GM21717 (cell line): ENCODE data around the gene ASCC3.

ENCODE experiments used
- ATAC-seq: cut with Tn5 transposase; IDR thresholded peaks from one replicate; pipeline ENCODE4 v1.9.1; 2021; ENCODE audit warnings: mild to moderate bottlenecking, moderate library complexity; ENCODE audit not compliant: unreplicated experiment

ASCC3 gene, protein sequence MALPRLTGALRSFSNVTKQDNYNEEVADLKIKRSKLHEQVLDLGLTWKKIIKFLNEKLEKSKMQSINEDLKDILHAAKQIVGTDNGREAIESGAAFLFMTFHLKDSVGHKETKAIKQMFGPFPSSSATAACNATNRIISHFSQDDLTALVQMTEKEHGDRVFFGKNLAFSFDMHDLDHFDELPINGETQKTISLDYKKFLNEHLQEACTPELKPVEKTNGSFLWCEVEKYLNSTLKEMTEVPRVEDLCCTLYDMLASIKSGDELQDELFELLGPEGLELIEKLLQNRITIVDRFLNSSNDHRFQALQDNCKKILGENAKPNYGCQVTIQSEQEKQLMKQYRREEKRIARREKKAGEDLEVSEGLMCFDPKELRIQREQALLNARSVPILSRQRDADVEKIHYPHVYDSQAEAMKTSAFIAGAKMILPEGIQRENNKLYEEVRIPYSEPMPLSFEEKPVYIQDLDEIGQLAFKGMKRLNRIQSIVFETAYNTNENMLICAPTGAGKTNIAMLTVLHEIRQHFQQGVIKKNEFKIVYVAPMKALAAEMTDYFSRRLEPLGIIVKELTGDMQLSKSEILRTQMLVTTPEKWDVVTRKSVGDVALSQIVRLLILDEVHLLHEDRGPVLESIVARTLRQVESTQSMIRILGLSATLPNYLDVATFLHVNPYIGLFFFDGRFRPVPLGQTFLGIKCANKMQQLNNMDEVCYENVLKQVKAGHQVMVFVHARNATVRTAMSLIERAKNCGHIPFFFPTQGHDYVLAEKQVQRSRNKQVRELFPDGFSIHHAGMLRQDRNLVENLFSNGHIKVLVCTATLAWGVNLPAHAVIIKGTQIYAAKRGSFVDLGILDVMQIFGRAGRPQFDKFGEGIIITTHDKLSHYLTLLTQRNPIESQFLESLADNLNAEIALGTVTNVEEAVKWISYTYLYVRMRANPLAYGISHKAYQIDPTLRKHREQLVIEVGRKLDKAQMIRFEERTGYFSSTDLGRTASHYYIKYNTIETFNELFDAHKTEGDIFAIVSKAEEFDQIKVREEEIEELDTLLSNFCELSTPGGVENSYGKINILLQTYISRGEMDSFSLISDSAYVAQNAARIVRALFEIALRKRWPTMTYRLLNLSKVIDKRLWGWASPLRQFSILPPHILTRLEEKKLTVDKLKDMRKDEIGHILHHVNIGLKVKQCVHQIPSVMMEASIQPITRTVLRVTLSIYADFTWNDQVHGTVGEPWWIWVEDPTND (N-terminal part only)

DNA sequence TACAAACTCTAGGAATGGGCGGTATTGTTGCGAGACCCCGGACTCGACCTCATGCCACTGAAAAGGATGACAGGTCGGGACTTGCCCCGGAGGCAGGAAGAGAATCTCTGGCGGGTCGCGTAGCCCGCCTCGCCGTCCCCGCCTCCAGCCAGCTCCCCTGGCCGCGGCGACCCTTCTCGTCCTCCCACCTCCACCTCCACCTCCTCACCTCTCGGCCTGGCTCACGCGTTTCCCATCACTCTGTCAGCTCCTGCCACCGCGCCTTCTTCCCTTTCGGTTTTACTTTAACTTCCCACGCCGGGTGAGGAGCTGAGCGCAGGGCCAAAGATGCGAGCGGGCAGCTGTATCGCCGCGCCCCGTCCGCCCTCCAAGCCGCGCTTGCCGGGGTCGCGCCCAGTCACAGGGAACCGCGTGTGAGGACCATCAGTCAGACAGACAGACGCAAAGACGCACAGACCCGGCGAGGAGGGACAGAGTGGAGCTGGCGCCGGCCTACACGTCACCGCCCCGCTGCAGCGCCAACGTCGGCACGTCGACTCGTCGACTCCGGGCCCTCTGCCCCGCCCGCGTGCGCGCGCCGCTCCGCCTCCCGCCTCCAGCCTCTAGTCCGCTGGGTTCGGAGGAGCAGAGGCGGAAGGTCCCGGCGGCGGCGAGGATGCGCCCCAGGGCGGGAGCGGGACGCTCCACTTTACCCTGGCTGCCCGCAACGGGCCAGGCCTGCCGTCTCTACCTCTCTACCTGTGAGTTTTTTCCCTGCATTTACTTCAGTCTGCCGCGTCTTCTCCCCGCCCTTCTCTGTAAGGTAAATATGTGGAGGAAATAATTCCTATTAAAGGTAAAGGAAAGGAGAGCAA, at the start of gene ASCC3:
Gene ASCC3 (minus strand): TSS at position 477 of the 854 bp plus-strand sequence. CDS start 13,332 bp downstream, outside the sequence.
- peak; percentile 98 for ATAC-seq

DNA sequence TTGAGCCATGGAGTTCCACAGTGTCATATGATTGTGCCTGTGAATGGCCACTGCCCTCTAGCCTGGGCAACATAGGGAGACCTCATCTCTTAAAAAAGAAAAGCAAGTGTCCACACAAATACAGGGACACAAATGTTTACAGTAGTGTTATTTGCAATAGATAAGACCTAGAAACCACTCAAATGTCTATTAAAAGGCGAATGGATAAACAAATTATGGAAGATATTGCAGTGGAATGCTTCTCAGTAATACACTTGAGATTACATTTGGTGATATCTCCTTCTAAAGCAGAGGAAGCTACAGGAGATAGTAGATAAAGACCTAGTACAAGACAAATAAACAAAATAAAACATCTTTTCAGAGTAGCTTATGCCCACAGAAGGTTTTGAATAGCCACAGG, 44.6 kb upstream of the ASCC3 start:
- ATAC-seq = no peak

DNA sequence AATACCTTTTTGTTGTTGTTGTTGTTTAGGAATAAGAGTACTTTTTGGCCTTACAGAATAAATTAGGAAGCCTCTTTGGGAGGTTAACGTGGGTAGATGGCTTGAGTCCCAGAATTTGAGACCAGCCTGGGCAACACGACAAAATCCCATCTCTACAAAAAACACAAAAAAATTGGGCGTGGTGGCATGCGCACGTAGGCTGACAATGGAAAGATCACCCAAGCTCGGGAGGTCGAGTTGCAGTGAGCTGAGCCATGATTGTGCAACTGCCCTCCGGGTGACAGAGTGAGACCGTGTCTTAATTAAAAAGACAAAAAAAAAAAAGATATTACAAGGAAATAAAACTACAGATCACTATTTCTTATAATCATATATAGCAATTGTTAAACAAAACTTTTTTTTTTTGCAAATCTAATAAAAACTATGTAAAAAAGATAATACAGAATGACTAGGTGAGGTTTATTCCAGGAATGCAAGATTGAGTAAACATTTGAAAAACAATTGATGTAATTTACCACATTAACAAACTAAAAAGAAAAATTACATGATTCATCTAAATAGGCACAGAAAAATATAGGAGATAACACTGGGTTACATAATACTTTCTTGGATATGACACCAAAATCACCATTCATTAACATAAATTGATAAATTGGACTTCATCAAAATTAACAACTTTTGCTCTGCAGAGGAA, 43.6 kb upstream of the ASCC3 start:
- no peak for ATAC-seq

DNA sequence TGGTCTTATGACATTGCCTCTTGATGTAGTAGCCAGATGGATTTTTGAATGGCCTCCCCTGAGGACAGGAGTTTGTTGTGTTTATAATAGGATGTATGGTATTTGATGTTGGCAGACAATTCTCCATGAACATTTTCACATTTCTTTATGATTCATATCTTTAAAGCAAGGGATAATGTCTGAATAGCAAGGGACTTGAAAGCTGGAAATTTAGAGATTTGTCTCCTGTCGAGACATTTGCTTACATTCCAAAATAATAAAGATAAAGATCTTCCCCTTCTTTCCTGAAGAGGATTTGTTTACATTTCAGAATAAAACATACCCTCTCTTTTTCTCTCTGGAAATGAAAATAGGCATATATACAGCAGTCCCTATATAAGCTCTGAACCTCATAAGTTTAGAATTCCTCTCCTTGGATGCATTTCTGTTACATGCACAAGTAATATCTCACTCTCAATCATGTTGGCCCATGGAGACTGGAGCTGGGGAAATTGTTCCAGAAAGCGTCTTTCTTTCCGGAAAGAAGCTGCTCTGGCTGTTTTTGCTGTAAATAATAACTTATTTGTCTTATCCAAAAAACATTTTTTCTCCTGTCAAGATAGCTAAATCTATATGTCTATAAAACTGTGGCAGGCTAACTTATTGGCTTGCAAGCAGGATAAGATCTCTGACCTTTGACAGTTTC, 42.5 kb upstream of the ASCC3 start:
- ATAC-seq = no peak

GRCh38 chr6:100920028-100920605, 39.0 kb upstream of the ASCC3 start:
- ATAC-seq = no peak

DNA sequence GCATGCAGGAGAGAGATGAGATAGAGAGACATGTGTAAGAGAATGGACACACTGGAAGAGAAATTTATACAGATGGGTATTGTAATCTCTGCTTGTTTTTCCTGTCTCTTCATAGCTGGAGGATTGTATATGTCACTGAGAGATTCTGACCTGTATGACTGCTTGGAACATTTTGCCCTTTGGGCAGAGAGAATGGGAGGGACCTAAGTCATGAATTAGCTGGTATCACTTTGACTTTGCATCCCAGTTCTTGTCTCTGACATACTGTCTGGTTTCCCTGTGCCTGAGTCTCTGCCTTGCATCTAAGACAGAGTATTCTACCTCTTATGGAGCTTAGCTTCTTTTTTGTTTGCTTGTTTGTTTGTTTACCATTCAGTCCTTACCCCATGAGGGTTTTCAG, 37.0 kb upstream of the ASCC3 start:
- ATAC-seq = no peak

DNA sequence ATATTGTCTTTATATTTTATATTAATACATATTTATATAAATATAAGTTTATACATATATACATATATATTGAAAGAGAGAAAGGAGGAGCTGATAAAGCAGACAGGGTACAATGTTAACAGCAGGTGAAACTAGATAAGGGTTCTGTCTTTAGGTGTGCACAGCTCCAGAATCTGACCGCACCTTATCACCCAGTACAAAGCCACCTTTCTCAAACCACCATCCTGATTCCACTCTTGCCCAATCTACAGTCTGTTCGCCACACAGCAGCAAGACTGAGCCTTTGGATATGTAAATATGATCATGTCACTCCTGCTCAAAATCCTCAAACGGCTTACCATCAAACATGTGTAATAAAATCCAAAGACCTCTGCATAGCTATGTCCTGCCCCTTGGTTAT, 34.7 kb upstream of the ASCC3 start:
- no peak for ATAC-seq

DNA sequence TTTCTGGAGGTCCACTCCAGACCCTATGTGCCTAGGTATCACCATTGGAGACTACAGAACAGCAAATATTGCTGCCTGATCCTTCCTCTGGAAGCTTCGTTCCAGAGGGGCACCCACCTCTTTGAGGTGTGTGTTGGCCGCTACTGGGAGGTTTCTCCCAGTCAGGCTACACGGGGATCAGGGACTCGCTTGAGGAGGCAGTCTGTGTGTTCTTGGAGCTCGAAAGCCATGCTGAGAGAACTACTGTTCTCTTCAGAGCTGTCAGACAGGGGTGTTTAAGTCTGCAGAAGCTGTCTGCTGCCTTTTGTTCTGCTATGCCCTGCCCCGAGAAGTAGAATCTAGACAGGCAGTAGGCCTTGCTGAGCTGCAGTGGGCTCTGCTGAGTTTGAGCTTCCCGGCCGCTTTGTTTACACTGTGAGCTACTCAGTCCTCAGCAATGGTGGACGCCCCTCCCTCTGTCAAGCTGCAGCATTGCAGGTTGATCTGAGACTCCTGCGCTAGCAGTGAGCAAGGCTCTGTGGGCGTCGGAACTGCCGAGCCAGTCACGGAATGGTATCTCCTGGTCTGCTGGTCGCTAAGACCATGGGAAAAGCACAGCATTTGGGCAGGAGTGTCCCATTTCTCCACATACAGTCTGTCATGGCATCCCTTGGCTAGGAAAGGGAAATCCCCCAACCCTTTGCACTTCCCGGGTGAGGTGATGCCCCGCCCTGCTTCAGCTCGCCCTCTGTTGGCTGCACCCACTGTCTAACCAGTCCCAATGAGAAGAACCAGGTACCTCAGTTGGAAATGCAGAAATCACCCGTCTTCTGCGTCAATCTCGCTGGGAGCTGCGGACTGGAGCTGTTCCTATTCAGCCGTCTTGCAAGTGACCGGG, 32.5 kb upstream of the ASCC3 start:
- ATAC-seq = no peak

GRCh38 chr6:100906325-100906724, 25.2 kb upstream of the ASCC3 start:
- no peak for ATAC-seq

GRCh38 chr6:100905067-100905466, 23.9 kb upstream of the ASCC3 start:
- no peak for ATAC-seq

GRCh38 chr6:100904316-100904715, 23.2 kb upstream of the ASCC3 start:
- ATAC-seq = no peak

DNA sequence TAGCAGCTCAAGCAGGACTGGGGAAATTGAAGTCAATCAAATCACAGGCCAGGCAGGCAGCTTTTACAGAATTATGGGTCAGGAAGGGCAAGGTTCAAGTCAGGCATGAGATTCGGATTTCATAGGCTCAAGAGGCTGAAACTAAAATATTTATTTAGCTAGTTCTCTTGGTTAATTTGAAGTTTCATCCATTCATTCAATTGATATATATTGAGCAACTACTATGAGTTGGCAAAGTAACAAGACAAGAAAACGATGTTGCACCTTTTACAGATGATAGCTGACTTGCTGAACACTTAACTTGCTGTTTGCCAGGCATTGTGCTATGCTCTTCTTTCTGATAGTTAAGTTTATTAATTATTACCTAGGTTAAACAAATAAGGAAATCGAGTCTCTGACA, 20.5 kb upstream of the ASCC3 start:
- ATAC-seq = no peak

DNA sequence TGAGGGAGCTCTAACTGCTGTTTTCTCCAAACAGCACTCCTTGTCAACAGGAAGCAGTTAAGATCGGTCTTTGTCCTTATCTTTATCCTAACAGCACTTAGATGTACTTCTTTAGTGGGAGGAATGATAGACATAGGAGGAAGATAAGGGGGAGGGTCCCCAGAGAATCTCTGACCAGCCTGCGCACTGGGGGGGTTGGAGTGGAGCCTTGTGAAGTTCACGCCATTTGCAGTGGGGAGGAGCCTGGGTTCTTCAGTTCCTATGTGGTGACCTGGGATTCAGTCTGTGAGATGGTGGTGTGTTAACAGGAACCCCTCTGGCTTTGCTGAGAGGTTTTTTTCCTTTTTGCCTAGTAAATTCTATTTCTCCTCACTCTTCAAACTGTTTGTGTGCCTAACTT, 18.1 kb upstream of the ASCC3 start:
- ATAC-seq = no peak

- ATAC-seq = no peak
Observed at GRCh38 chr6:100897671-100898070, 16.5 kb upstream of the ASCC3 start.

DNA sequence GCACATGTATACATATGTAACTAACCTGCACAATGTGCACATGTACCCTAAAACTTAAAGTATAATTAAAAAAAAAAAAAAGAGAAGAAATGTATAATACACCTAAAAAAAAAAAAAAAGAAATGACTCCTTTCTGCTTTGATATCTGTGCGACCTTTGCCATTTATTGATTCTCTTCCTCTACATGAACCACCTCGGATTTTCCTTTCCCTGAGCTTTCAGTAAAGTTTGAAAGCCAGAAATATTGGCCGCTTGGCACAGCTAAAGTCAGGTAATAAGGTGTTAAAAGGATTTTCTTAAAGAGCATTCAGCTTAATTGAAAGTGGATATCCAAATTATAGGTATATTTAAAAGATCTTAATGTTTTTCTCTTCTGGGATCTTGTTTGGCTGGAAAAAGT, 12.6 kb upstream of the ASCC3 start:
- no peak for ATAC-seq

DNA sequence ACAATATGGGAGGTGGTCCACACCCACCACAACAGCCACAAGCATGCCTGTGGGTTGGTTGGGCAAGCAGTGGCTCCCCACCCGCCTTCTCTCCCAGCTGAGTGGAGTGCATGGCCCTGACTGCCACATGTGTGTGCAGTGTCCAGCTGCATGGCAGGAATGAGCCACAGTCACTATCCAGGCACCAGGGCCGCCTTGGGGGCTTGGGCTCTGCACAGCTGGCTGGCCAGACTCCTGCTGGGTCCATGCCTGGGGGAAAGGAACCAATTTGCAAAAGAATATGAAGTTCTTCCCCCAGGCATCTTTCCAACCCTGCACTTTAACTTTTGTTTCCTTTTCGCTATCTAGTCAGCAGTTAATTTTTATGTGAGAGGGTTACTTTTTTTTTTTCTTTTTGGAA, 11.6 kb upstream of the ASCC3 start:
- no peak for ATAC-seq

DNA sequence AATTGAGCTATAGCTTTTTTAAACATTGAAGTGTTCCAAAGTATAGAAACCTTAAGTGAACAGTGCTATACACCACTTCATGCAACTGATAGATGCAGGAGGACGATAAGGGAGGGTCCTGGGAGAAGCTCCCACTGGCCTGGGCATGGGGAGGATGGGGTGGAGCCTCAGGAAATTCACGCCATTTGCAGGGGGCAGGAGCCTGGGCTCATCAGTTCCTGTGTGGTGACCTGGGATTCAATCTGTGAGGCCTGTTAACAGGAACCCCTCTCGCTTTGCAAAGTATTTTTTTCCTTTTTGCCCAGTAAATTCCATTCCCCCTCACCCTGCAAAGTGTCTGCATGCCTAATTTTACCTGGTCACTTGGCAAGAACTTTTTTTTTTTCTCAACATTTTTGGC, 11.0 kb upstream of the ASCC3 start:
- no peak for ATAC-seq

- ATAC-seq = no peak
Observed at GRCh38 chr6:100891079-100891478, 9.9 kb upstream of the ASCC3 start.
